ENCODE data around the gene GAMT. TPM values are rescaled to one million over a fixed set of nuclear protein-coding genes. Genes with fewer than 3 reads are reported as not detected.

The GAMT gene
- total and polyA plus RNA-seq, 2 donors (not counting 3 experiments of a cell fraction or from before 2014, with no cell fraction given): 22.1 to 36.9 TPM

GRCh38 chr19:1386945-1387683 lies 14.2 kb downstream of the GAMT start:
- no TSS peak for BruUV-seq (replicated peaks)
- H3K9me1 ChIP-seq (replicated peaks; ENCODE audit: control insufficient read depth, extremely low read depth, insufficient read depth, low read length): no peaks in the 10 kb centered on the region
- no peak for DNase-seq (ENCODE audit: low read depth, low spot score)
- H3K4me1 ChIP-seq (ENCODE audit: control insufficient read depth, extremely low read depth, insufficient read depth, low read length): peaks cover 7% of the 10 kb centered on the region
- H3K9ac ChIP-seq (replicated peaks; ENCODE audit: extremely low read depth, insufficient read depth, low read length): no peak overlapping the region
- CTCF ChIA-PET: no interaction called here
- H4K20me1 ChIP-seq (replicated peaks; ENCODE audit: control insufficient read depth, extremely low read depth, insufficient read depth, low read length): no peaks in the 10 kb centered on the region
- no peak overlapping the region for H3K27ac ChIP-seq (ENCODE audit: insufficient read depth, low read depth, low read length)
- dilution Hi-C loops (cut with MboI; ENCODE audit: extremely low pct_ligation_motif_present, low sequenced_read_pairs): no loop called here
- intact Hi-C loops (cut with micrococcal nuclease): no loop called here
- no peak for FAIRE-seq
- no peaks in the 10 kb centered on the region for H3K9me3 ChIP-seq (replicated peaks; ENCODE audit: control insufficient read depth, insufficient read depth, low read length)
- no peak overlapping the region for H3K4me2 ChIP-seq (ENCODE audit: insufficient read depth, low read length)
- H3K36me3 ChIP-seq (ENCODE audit: control insufficient read depth in 2 of 2, extremely low read depth in 1 of 2, insufficient read depth in 2 of 2, low read length in 2 of 2): peaks cover 3 to 23% of the 10 kb centered on the region in 2 experiments
- TF ChIP-seq JUN (IDR thresholded peaks at IDR 0.05; ENCODE audit: borderline replicate concordance, insufficient read depth, insufficient read length, low read depth) (no peak), FOS (IDR thresholded peaks at IDR 0.05; ENCODE audit: borderline replicate concordance, insufficient read depth, low read length) (no peak), POLR2A (IDR thresholded peaks at IDR 0.05; ENCODE audit: low read depth, low read length) (no peak), CTCF (IDR thresholded peaks at IDR 0.05; ENCODE audit: extremely low read depth in 1 of 2, insufficient read depth in 1 of 2, low read depth in 1 of 2, low read length in 2 of 2) (no peak), POLR2AphosphoS5 (IDR thresholded peaks at IDR 0.05; ENCODE audit: insufficient read depth, low read depth, low read length) (no peak), GATA2 (IDR thresholded peaks at IDR 0.05; ENCODE audit: insufficient read depth, insufficient read length, low read depth, low read length) (no peak), EZH2 (IDR thresholded peaks at IDR 0.05; ENCODE audit: borderline replicate concordance, low read depth, low read length, severe bottlenecking) (no peak), MYC (IDR thresholded peaks at IDR 0.05; ENCODE audit: low read depth, low read length) (no peak)
- POLR2A ChIA-PET: no interaction called here
- H3K4me3 ChIP-seq (replicated peaks in 1 of 3; ENCODE audit: insufficient read depth in 1 of 3, low read depth in 1 of 3, low read length in 3 of 3): no peak overlapping the region
- no peak overlapping the region for H2AFZ ChIP-seq (ENCODE audit: low read depth, low read length)
- H3K27me3 ChIP-seq (ENCODE audit: control insufficient read depth in 2 of 2, insufficient read depth in 2 of 2, low read length in 2 of 2): no peaks in the 10 kb centered on the region
- peaks cover 10% of the 10 kb centered on the region for H3K79me2 ChIP-seq (ENCODE audit: control insufficient read depth, insufficient read depth, low read length)
